SU-DHL-6 (cell line): ENCODE measurements around the gene LY9.

Experiments used
- CTCF ChIP-seq: fragments of 200-600 bp; sonication (generic); IDR thresholded peaks from one replicate; pipeline ENCODE4 v1.5.1; 2017; ENCODE audit warnings: antibody characterized with exemption, mild to moderate bottlenecking, low read length, moderate library complexity; ENCODE audit not compliant: insufficient read depth, poor library complexity, severe bottlenecking
- EZH2phosphoT487 ChIP-seq: fragments of 200-600 bp; sonication (generic), shearing (Covaris generic); conservative IDR thresholded peaks from 2 replicates; pipeline ENCODE4 v1.6.1; 2018; ENCODE audit warnings: mild to moderate bottlenecking, antibody characterized with exemption, low read length, moderate library complexity, mixed read lengths

GRCh38 chr1:160821627-160822026 lies 25.7 kb downstream of the LY9 start:
- no peak for TF ChIP-seq CTCF
- no peak for TF ChIP-seq EZH2phosphoT487
